Brain microvascular endothelial cell (primary cell): ENCODE measurements around the gene SYNDIG1L.
"Not testable (repeated sequence)": the region's sequence is repeated elsewhere in the genome, so short reads cannot be mapped to it uniquely, and the experiment has no call there.

Experiments
- DNase-seq: peaks from one replicate; pipeline ENCODE4 v3.0.0-alpha.2; 2020
- H3K27ac ChIP-seq: fragments of 250-450 bp; sonication (Bioruptor Pico); 2 replicates; pipeline ENCODE4 v1.5.1; 2020; ENCODE audit warnings: mild to moderate bottlenecking, moderate library complexity
- H3K27me3 ChIP-seq: fragments of 250-450 bp; sonication (Bioruptor Pico); replicated peaks from 2 replicates; pipeline ENCODE4 v1.5.1; 2020; ENCODE audit warnings: mild to moderate bottlenecking
- H3K36me3 ChIP-seq: fragments of 250-450 bp; sonication (Bioruptor Pico); replicated peaks from 2 replicates; pipeline ENCODE4 v1.5.1; 2020; ENCODE audit warnings: mild to moderate bottlenecking
- H3K4me3 ChIP-seq: 2 replicates; pipeline ENCODE4 v1.5.1; 2011; ENCODE audit warnings: low read depth, mild to moderate bottlenecking, control low read depth, low read length, moderate library complexity
- in situ Hi-C: cut with HindIII; loops from 2 replicates; pipeline ENCODE4 v1.10.0; 2017; ENCODE audit warnings: low sequenced_read_pairs, low pct_ligation_motif_present
- TF ChIP-seq, protein P1 (sequence below): IDR thresholded peaks from 2 replicates; pipeline ENCODE4 v1.5.1; 2011; ENCODE audit warnings: low read depth, mild to moderate bottlenecking, moderate library complexity, low read length, control low read depth, inconsistent platforms; ENCODE audit errors: missing control alignments

SYNDIG1L gene

DNA sequence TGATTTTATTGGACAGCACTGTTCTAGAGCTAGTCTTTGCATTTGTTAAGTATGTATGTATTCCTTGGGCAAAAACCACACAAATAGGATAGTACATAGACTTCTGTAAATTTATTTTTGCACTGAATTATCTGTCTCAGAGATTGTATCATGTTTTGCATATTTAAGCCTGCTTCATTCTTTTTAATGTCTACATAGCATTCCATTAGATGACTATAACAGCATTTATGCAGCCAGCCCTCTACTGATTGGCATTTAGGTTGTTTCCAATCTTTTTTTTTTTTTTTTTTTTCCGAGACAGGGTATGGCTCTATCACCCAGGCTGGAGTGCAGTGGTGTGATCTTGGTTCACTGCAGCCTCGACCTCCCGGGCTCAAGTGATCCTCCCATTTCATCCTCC lies 34.5 kb downstream of the SYNDIG1L start:
- H3K4me3 ChIP-seq: no peak overlapping the region
- peaks cover 5% of the 10 kb centered on the region for H3K27me3 ChIP-seq
- no peaks in the 10 kb centered on the region for H3K36me3 ChIP-seq
- in situ Hi-C loops: no loop called here
- TF ChIP-seq, protein P1, sequence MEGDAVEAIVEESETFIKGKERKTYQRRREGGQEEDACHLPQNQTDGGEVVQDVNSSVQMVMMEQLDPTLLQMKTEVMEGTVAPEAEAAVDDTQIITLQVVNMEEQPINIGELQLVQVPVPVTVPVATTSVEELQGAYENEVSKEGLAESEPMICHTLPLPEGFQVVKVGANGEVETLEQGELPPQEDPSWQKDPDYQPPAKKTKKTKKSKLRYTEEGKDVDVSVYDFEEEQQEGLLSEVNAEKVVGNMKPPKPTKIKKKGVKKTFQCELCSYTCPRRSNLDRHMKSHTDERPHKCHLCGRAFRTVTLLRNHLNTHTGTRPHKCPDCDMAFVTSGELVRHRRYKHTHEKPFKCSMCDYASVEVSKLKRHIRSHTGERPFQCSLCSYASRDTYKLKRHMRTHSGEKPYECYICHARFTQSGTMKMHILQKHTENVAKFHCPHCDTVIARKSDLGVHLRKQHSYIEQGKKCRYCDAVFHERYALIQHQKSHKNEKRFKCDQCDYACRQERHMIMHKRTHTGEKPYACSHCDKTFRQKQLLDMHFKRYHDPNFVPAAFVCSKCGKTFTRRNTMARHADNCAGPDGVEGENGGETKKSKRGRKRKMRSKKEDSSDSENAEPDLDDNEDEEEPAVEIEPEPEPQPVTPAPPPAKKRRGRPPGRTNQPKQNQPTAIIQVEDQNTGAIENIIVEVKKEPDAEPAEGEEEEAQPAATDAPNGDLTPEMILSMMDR: no peak
- H3K27ac ChIP-seq: no peak overlapping the region
- DNase-seq: no peak

DNA sequence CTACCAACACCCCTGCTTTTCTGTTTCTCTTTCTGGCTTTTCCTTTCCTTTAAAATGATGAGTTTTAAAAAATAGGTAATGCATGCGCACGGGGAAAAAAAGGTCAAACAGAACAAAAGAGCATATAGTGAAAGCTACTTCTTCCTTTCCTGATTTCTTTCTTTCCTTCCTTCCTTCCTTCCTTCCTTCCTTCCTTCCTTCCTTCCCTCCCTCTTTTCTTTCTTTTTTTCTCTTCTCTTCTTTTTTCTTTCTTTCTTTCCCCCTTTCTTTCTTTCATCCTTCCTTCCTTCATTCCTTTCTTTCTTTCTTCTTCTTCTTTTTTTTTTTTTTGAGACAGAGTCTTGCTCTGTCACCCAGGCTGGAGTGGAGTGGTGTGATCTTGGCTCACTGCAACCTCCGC lies 35.5 kb downstream of the SYNDIG1L start:
- H3K4me3 ChIP-seq, DNase-seq, H3K27ac ChIP-seq, H3K36me3 ChIP-seq, in situ Hi-C loops, H3K27me3 ChIP-seq: not testable (repeated sequence)

DNA sequence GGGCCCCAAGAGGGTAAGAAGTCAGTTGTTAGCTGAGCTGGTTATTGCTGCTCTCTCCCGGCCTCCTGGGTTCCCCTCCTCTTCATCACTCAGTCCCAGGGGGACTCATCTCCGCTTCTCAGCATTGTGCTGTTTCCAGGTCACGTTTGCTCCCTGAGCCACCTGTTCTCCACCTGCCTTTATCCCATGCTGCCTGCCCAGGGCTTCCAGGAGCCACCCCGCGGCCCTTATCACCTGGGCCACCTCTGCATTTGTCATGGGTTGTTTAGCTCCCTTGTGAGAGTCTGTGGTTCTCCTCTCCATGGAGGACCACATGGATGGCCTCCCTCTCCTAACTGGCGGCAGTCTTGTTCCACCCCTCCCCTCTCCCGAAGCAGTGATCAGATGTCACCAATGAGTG lies 36.0 kb downstream of the SYNDIG1L start:
- no peak for DNase-seq
- H3K36me3 ChIP-seq: no peaks in the 10 kb centered on the region
- peaks cover 4% of the 10 kb centered on the region for H3K27me3 ChIP-seq
- in situ Hi-C loops: no loop called here
- TF ChIP-seq, protein P1: no peak
- H3K27ac ChIP-seq: no peak overlapping the region
- H3K4me3 ChIP-seq: no peak overlapping the region

DNA sequence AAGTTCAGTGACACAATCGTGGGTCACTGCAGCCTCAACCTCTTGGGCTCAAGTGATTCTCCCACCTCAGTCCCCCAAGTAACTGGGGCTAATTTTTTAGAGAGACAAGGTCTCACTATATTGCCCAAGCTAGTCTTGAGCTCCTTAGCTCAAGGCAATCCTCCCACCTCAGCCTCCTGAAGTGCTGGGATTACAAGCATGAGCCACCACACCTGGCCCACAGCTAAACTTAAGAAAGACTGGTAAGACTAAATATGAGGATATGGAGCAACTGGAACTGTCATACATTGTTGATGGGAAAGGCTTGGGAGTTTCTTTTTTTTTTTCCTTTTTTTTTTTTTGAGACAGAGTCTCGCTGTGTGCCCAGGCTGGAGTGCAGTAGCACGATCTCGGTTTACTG lies 43.8 kb downstream of the SYNDIG1L start:
- no peak for DNase-seq
- Histone ChIP-seq H3K27ac (no peak overlapping the region), H3K27me3 (peaks cover 4% of the 10 kb centered on the region), H3K36me3 (no peaks in the 10 kb centered on the region), H3K4me3 (no peak overlapping the region)
- in situ Hi-C loops: no loop called here
- TF ChIP-seq, protein P1: no peak

DNA sequence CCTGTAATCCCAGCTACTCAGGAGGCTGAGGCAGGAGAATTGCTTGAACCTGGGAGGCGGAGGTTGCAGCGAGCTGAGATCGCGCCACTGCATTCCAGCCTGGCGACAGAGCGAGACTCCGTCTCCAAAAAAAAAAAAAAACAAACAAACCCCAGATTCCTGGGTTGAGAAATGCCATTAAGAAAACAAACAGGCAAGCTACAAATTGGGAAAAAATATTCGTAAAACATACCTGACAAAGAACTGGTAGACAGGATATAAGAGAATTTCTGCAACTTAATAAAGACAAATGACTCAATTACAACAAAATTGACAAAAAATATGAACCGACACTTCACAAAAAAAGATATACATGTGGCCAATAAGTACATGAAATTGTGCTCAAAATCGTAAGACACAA lies 44.4 kb downstream of the SYNDIG1L start:
- H3K27me3 ChIP-seq, DNase-seq, H3K36me3 ChIP-seq, H3K27ac ChIP-seq, in situ Hi-C loops, H3K4me3 ChIP-seq: not testable (repeated sequence)

DNA sequence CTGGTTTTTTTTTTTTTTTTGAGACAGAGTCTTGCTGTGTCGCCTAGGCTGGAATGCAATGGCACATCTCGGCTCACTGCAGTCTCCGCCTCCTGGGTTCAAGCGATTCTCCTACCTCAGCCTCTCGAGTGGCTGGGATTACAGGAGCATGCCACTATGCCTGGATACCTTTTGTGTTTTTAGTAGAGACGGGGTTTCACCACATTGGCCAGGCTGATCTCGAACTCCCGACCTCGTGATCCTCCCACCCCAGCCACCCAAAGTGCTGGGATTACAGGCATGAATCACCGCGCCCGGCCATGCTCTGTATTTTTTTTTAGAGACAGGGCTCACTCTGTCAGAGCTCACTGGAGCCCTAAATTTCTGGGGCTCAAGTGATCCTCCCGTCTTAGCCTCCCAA lies 45.2 kb downstream of the SYNDIG1L start:
- DNase-seq: no peak
- in situ Hi-C loops: no loop called here
- TF ChIP-seq, protein P1: no peak
- Histone ChIP-seq H3K36me3 (no peaks in the 10 kb centered on the region), H3K4me3 (no peak overlapping the region), H3K27me3 (no peaks in the 10 kb centered on the region), H3K27ac (no peak overlapping the region)

DNA sequence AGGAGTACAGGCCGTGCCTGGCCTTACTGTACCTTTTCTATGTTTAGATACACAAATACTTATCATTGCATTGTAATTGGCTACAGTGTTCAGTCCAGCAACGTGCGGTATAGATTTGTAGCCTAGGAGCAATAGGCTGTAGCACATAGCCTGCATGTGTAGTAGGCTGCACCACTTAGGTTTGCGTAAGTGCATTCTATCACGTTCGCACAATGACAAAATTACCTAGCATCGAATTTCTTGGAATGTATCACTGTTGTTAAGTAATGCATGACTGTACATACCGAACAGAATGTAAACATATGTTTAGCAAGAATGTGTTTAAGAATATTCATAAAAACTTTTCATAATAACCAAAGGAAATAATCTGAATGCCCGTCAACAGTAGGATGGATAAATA lies 45.8 kb downstream of the SYNDIG1L start:
- no peak for DNase-seq
- in situ Hi-C loops: no loop called here
- TF ChIP-seq, protein P1: no peak

More for the DNA sequence above, 45.8 kb downstream of the SYNDIG1L start:
- no peaks in the 10 kb centered on the region for H3K36me3 ChIP-seq
- H3K27ac ChIP-seq: no peak overlapping the region
- no peak overlapping the region for H3K4me3 ChIP-seq
- H3K27me3 ChIP-seq: no peaks in the 10 kb centered on the region
